SK-N-SH (cell line): Measurements from ENCODE around the gene HAUS1. TPM values are rescaled to one million over a fixed set of nuclear protein-coding genes. Genes with fewer than 3 reads are reported as not detected.
"Not testable (repeated sequence)": the region's sequence is repeated elsewhere in the genome, so short reads cannot be mapped to it uniquely, and the experiment has no call there.

Experiments used
- CTCF ChIA-PET: fragments of 300-600, 350-600 bp; formaldehyde crosslinking; extraction: SDS; loops from one replicate; lab custom pipeline; 2021; lab: Yijun Ruan, JAX
- POLR2A ChIA-PET: fragments of 350-600 bp; sonication (Branson Sonifier 250); formaldehyde crosslinking; extraction: SDS; loops from one replicate; lab custom pipeline; 2020; ENCODE audit warnings: antibody characterized with exemption, inconsistent platforms; lab: Yijun Ruan, JAX
- DNase-seq: peaks from one replicate; pipeline ENCODE4 v3.0.0; 2012
- H2AFZ ChIP-seq: fragments of 200-600 bp; sonication (generic); 2 replicates; pipeline ENCODE4 v1.8.1; 2016; ENCODE audit warnings: antibody characterized with exemption, mild to moderate bottlenecking, low read depth
- H3F3A ChIP-seq: fragments of 200-600 bp; sonication (generic); replicated peaks from 2 replicates; pipeline ENCODE3; 2016; ENCODE audit warnings: antibody characterized with exemption, mild to moderate bottlenecking; ENCODE audit not compliant: insufficient read depth
- H3K27ac ChIP-seq, 2 experiments: fragments of 200-500 bp in 1 of 2; fragments of 200-600 bp in 1 of 2; sonication (Bioruptor generic) in 1 of 2; sonication (generic), shearing (Covaris generic) in 1 of 2; 2 replicates each; pipeline versions ENCODE4 v1.5.1 to v1.6.1; 2014 to 2016; ENCODE audit warnings: low read depth in 2 of 2, inconsistent platforms in 1 of 2, low read length in 1 of 2, mild to moderate bottlenecking in 1 of 2, mixed read lengths in 1 of 2
- H3K27me3 ChIP-seq: fragments of 200-600 bp; sonication (generic), shearing (Covaris generic); 2 replicates; pipeline ENCODE4 v1.6.1; 2016; ENCODE audit warnings: mixed run types; ENCODE audit not compliant: insufficient read depth
- H3K36me3 ChIP-seq, 2 experiments: fragments of 200-500 bp in 1 of 2; fragments of 200-600 bp in 1 of 2; sonication (Bioruptor generic) in 1 of 2; sonication (generic) in 1 of 2; replicated peaks in 1 of 2; 2 replicates each; pipeline versions ENCODE3 to v1.5.1; 2014 to 2016; ENCODE audit warnings: low read length in 1 of 2, mild to moderate bottlenecking in 1 of 2; ENCODE audit not compliant: insufficient read depth in 2 of 2, control insufficient read depth in 1 of 2
- H3K4me1 ChIP-seq, 2 experiments: fragments of 200-500 bp in 1 of 2; fragments of 200-600 bp in 1 of 2; sonication (Bioruptor generic) in 1 of 2; sonication (generic), shearing (Covaris generic) in 1 of 2; 2 replicates each; pipeline versions ENCODE4 v1.5.1 to v1.6.1; 2014 to 2016; ENCODE audit warnings: low read depth in 1 of 2, low read length in 1 of 2, mixed run types in 1 of 2; ENCODE audit not compliant: insufficient read depth in 2 of 2, control insufficient read depth in 1 of 2
- H3K4me2 ChIP-seq: fragments of 200-600 bp; sonication (generic), shearing (Covaris generic); 2 replicates; pipeline ENCODE4 v1.6.1; 2017; ENCODE audit warnings: mixed run types
- H3K4me3 ChIP-seq, 2 experiments: fragments of 200-500 bp in 1 of 2; fragments of 200-600 bp in 1 of 2; sonication (Bioruptor generic) in 1 of 2; sonication (generic), shearing (Covaris generic) in 1 of 2; 2 replicates each; pipeline versions ENCODE4 v1.5.1 to v1.8.1; 2014 to 2016; ENCODE audit warnings: low read depth in 2 of 2, inconsistent platforms in 1 of 2, low read length in 1 of 2, mild to moderate bottlenecking in 1 of 2, mixed read lengths in 1 of 2, moderate library complexity in 1 of 2
- H3K79me2 ChIP-seq: fragments of 200-600 bp; sonication (generic); 2 replicates; pipeline ENCODE4 v1.8.1; 2017; ENCODE audit warnings: mild to moderate bottlenecking; ENCODE audit not compliant: insufficient read depth
- H3K9ac ChIP-seq: fragments of 200-600 bp; sonication (generic); 2 replicates; pipeline ENCODE4 v1.6.1; 2017; ENCODE audit warnings: mixed run types
- H3K9me2 ChIP-seq: fragments of 200-600 bp; sonication (generic); 2 replicates; pipeline ENCODE4 v1.6.1; 2017; ENCODE audit warnings: mixed run types
- H3K9me3 ChIP-seq: fragments of 200-600 bp; sonication (generic); 2 replicates; pipeline ENCODE4 v1.6.1; 2017; ENCODE audit warnings: mixed run types, mild to moderate bottlenecking, moderate library complexity
- H4K20me1 ChIP-seq: fragments of 200-600 bp; sonication (generic); 2 replicates; pipeline ENCODE4 v1.6.1; 2017; ENCODE audit warnings: mild to moderate bottlenecking, mixed run types; ENCODE audit not compliant: insufficient read depth
- JUND ChIP-seq: IDR thresholded peaks from 2 replicates; pipeline ENCODE4 v1.4.0; 2012
- RFX5 ChIP-seq: IDR thresholded peaks from 2 replicates; pipeline ENCODE4 v1.6.1; 2012; ENCODE audit warnings: mild to moderate bottlenecking, improper control_type of control experiment, low read length
- RXRA ChIP-seq: IDR thresholded peaks from 2 replicates; pipeline ENCODE4 v1.4.0; 2012; ENCODE audit warnings: low read depth, mild to moderate bottlenecking, borderline replicate concordance
- TAF1 ChIP-seq: IDR thresholded peaks from 2 replicates; pipeline ENCODE4 v1.6.1; 2012; ENCODE audit warnings: low read depth, mild to moderate bottlenecking, low read length, moderate library complexity, borderline replicate concordance
- ZBTB33 ChIP-seq: IDR thresholded peaks from 2 replicates; pipeline ENCODE4 v1.4.0; 2012; ENCODE audit warnings: low read depth, borderline replicate concordance
- WGBS: methylation state at CpG from one replicate; pipeline ENCODE4 v1.1.6; 2017; ENCODE audit warnings: low lambda C conversion rate; 5-methylcytosine and 5-hydroxymethylcytosine counted together
- polyA plus RNA-seq, 3 experiments: library from polyadenylated mRNA; depleted of rRNA; stranded (reverse); fragments of >200 nt; gene quantifications; 2 replicates each; pipeline ENCODE4 v1.2.3, GENCODE V29; 2012
- TF ChIP-seq, protein P1 (sequence below): IDR thresholded peaks from 2 replicates; pipeline ENCODE4 v1.6.1; 2012; ENCODE audit warnings: mild to moderate bottlenecking, low read depth, low read length, moderate library complexity
- TF ChIP-seq, protein P2 (sequence below): IDR thresholded peaks from 2 replicates; pipeline ENCODE4 v1.4.0; 2012; ENCODE audit warnings: low read depth
- TF ChIP-seq, protein P3 (sequence below): fragments of 150-350 bp; IDR thresholded peaks from 2 replicates; pipeline ENCODE4 v1.6.1; 2017; ENCODE audit warnings: antibody characterized with exemption, low read length, low read depth, borderline replicate concordance

HAUS1 gene
- polyA plus RNA-seq, 1 of the 3 experiments (the other 2 are of a cell fraction) = 55.2 TPM

DNA sequence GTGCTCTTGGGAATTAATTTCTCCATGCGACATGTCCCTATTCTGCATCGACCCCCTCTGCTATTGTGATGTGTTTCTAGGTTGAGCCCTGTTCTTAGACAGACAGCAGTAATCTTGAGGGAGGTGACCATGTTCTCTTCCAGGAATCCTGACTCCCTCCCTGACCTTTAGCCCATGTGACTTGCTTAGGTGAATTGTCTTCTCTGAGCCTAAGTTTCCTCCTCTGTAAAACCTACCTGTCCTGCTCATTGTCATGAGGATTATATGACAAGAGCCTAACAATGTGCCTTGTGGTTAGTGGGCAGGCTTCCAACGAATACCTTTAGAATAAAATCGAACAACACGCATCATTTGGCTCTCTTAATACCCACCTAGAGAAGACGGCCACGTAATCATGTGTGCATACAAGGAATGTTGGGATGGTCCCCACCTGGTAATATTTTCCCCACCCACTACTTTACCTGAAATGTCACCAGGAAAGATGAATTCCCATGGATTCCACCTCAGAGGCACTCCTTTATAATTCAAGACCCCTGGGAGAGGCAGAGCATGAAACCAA is 59.8 kb downstream of the HAUS1 start:
- WGBS = 72% methylated on average over 7 of the region's 7 CpGs
- H3K79me2 ChIP-seq = no peaks in the 10 kb centered on the region
- ChIA-PET CTCF (interaction anchor here (2.3 to 9.7 kb wide), 2 partner anchors 10 to 494 kb away, joined by 9 to 76 read pairs; a partner anchor contains a TSS), POLR2A (no interaction called here)
- H3K9ac ChIP-seq = no peak overlapping the region
- H2AFZ ChIP-seq = no peak overlapping the region
- peaks cover under 1% of the 10 kb centered on the region for H3F3A ChIP-seq
- H3K27me3 ChIP-seq = no peaks in the 10 kb centered on the region
- no peak overlapping the region for H3K27ac ChIP-seq
- H4K20me1 ChIP-seq = no peaks in the 10 kb centered on the region
- no peaks in the 10 kb centered on the region for H3K9me3 ChIP-seq
- no peaks in the 10 kb centered on the region for H3K9me2 ChIP-seq
- no peak for DNase-seq
- TF ChIP-seq, protein P1, sequence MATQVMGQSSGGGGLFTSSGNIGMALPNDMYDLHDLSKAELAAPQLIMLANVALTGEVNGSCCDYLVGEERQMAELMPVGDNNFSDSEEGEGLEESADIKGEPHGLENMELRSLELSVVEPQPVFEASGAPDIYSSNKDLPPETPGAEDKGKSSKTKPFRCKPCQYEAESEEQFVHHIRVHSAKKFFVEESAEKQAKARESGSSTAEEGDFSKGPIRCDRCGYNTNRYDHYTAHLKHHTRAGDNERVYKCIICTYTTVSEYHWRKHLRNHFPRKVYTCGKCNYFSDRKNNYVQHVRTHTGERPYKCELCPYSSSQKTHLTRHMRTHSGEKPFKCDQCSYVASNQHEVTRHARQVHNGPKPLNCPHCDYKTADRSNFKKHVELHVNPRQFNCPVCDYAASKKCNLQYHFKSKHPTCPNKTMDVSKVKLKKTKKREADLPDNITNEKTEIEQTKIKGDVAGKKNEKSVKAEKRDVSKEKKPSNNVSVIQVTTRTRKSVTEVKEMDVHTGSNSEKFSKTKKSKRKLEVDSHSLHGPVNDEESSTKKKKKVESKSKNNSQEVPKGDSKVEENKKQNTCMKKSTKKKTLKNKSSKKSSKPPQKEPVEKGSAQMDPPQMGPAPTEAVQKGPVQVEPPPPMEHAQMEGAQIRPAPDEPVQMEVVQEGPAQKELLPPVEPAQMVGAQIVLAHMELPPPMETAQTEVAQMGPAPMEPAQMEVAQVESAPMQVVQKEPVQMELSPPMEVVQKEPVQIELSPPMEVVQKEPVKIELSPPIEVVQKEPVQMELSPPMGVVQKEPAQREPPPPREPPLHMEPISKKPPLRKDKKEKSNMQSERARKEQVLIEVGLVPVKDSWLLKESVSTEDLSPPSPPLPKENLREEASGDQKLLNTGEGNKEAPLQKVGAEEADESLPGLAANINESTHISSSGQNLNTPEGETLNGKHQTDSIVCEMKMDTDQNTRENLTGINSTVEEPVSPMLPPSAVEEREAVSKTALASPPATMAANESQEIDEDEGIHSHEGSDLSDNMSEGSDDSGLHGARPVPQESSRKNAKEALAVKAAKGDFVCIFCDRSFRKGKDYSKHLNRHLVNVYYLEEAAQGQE = no peak
- no peak for TF ChIP-seq ZBTB33
- H3K4me2 ChIP-seq = no peak overlapping the region
- no peak overlapping the region for H3K4me3 ChIP-seq
- H3K4me1 ChIP-seq = peaks cover 0 to under 1% of the 10 kb centered on the region in 2 experiments; a peak in 1 of 4 replicates
- no peaks in the 10 kb centered on the region for H3K36me3 ChIP-seq

DNA sequence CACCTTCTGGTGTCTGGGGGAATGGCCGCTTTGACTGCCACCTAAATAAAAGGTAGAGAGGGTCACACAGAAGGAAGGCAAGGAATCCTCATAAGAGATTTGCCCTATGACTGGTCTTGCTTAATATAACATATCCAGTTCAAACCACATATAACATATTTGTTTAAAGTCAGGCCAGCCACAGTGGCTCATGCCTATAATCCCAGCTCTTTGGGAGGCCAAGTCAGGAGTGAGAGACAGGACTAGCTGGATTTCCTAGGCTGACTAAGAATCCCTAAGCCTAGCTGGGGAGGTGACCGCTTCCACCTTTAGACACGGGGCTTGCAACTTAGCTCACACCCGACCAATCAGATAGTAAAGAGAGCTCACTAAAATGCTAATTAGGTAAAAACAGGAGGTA is 60.3 kb downstream of the HAUS1 start:
- H3K79me2 ChIP-seq, H3K4me1 ChIP-seq, H3K4me2 ChIP-seq, H3K9ac ChIP-seq, H3K27ac ChIP-seq, H3K9me2 ChIP-seq, H3F3A ChIP-seq, POLR2A ChIA-PET, H3K9me3 ChIP-seq, DNase-seq, H3K4me3 ChIP-seq, H3K27me3 ChIP-seq, H4K20me1 ChIP-seq, H2AFZ ChIP-seq, H3K36me3 ChIP-seq: not testable (repeated sequence)
- CTCF ChIA-PET = interaction anchor here (9.7 kb wide), 1 partner anchor 9 kb away, joined by 76 read pairs; a partner anchor contains a TSS
- 68% methylated on average over 3 of the region's 4 CpGs for WGBS

DNA sequence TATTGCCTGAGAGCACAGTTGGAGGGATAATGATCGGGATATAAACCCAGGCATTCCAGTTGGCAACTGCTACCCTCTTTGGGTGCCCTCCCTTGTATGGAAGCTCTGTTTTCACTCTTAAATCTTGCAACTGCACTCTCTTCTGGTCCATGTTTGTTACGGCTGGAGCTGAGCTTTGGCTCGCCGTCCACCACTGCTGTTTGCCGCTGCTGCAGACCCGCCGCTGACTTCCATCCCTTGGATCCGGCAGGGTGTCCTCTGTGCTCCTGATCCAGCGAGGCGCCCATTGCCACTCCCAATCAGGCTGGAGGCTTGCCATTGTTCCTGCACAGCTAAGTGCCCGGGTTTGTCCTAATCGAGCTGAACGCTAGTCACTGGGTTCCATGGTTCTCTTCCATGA is 60.7 kb downstream of the HAUS1 start:
- CTCF ChIA-PET = interaction anchor here (9.7 kb wide), 1 partner anchor 9 kb away, joined by 76 read pairs; a partner anchor contains a TSS
- Histone ChIP-seq H3F3A (peaks cover 6% of the 10 kb centered on the region), H2AFZ (no peak overlapping the region), H3K4me3 (no peak overlapping the region), H3K27me3 (no peaks in the 10 kb centered on the region), H3K79me2 (no peaks in the 10 kb centered on the region), H3K4me1 (peaks cover 0 to 9% of the 10 kb centered on the region in 2 experiments; a peak in 1 of 4 replicates), H3K36me3 (no peaks in the 10 kb centered on the region), H3K27ac (no peak overlapping the region), H3K9ac (no peak overlapping the region), H3K4me2 (no peak overlapping the region), H4K20me1 (no peaks in the 10 kb centered on the region), H3K9me3 (no peaks in the 10 kb centered on the region), H3K9me2 (no peaks in the 10 kb centered on the region)
- WGBS = 95% methylated on average over 13 of the region's 13 CpGs
- TF ChIP-seq RFX5 (no peak), TAF1 (no peak), RXRA (no peak), JUND (no peak)
- TF ChIP-seq, protein P2, sequence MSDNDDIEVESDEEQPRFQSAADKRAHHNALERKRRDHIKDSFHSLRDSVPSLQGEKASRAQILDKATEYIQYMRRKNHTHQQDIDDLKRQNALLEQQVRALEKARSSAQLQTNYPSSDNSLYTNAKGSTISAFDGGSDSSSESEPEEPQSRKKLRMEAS = no peak
- TF ChIP-seq, protein P1 = no peak
- TF ChIP-seq, protein P3, sequence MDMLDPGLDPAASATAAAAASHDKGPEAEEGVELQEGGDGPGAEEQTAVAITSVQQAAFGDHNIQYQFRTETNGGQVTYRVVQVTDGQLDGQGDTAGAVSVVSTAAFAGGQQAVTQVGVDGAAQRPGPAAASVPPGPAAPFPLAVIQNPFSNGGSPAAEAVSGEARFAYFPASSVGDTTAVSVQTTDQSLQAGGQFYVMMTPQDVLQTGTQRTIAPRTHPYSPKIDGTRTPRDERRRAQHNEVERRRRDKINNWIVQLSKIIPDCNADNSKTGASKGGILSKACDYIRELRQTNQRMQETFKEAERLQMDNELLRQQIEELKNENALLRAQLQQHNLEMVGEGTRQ = no peak
- no peak for DNase-seq
- POLR2A ChIA-PET = interaction anchor here (0.8 kb wide), 1 partner anchor 9 kb away, joined by 4 read pairs; a partner anchor contains a TSS
